H1 (cell line): Measurements from ENCODE around the gene NADSYN1. TPM values are rescaled to one million over a fixed set of nuclear protein-coding genes. Genes with fewer than 3 reads are reported as not detected.

Source experiments
- CTCF ChIA-PET: fragments of 300-600 bp; sonication (Branson Sonifier 250); formaldehyde crosslinking; loops from one replicate; lab custom pipeline; 2021; ENCODE audit not compliant: partially characterized antibody; lab: Charles Lee
- POLR2A ChIA-PET: fragments of 300-600 bp; sonication (Branson Sonifier 250); formaldehyde crosslinking; loops from one replicate; lab custom pipeline; 2021; ENCODE audit warnings: inconsistent platforms; ENCODE audit not compliant: partially characterized antibody; lab: Charles Lee
- DNase-seq, 2 experiments: peaks; one replicate each; pipeline versions ENCODE4 v3.0.0 to v3.0.0-alpha.2; 2010 to 2022; ENCODE audit warnings: low spot score in 2 of 2, low read depth in 1 of 2, mixed read lengths in 1 of 2
- FAIRE-seq: peaks from 2 replicates; lab custom pipeline; 2011; peaks lifted over from hg19 to GRCh38; lab: Jason Lieb, UNC
- H2AFZ ChIP-seq: 2 replicates; pipeline ENCODE4 v1.8.1; 2012; ENCODE audit warnings: low read length, inconsistent platforms
- H2AK5ac ChIP-seq: 2 replicates; pipeline ENCODE4 v1.6.1; 2013; ENCODE audit warnings: low read depth, low read length
- H2BK120ac ChIP-seq: replicated peaks from 2 replicates; pipeline ENCODE3; 2013; ENCODE audit warnings: low read depth, low read length, inconsistent platforms
- H2BK12ac ChIP-seq: 2 replicates; pipeline ENCODE4 v1.6.1; 2013; ENCODE audit warnings: low read depth, low read length
- H2BK15ac ChIP-seq: 2 replicates; pipeline ENCODE4 v1.6.1; 2013; ENCODE audit warnings: low read length
- H2BK20ac ChIP-seq: 2 replicates; pipeline ENCODE4 v1.6.1; 2013; ENCODE audit warnings: low read length
- H2BK5ac ChIP-seq: 2 replicates; pipeline ENCODE4 v1.6.1; 2013; ENCODE audit warnings: low read depth, low read length
- H3K14ac ChIP-seq: 2 replicates; pipeline ENCODE4 v1.6.1; 2013; ENCODE audit warnings: inconsistent platforms; ENCODE audit not compliant: insufficient read length
- H3K18ac ChIP-seq: 2 replicates; pipeline ENCODE4 v1.6.1; 2013; ENCODE audit warnings: low read length; ENCODE audit errors: extremely low read depth
- H3K23ac ChIP-seq: 2 replicates; pipeline ENCODE4 v1.6.1; 2013; ENCODE audit warnings: inconsistent platforms; ENCODE audit not compliant: insufficient read length
- H3K23me2 ChIP-seq: 2 replicates; pipeline ENCODE4 v1.6.1; 2013; ENCODE audit warnings: low read depth, low read length
- H3K27ac ChIP-seq: 2 replicates; pipeline ENCODE4 v1.6.1; 2011; ENCODE audit warnings: low read depth, low read length, inconsistent platforms
- H3K27me3 ChIP-seq, 4 experiments: replicated peaks in 1 of 4; 1 replicate in 1 of 4; 2 replicates in 3 of 4; pipeline versions ENCODE4 v1.6.1 to v1.8.1; 2011 to 2013; ENCODE audit warnings: low read length in 3 of 4, mild to moderate bottlenecking in 3 of 4, inconsistent platforms in 2 of 4, mixed read lengths in 2 of 4, moderate library complexity in 1 of 4; ENCODE audit not compliant: control insufficient read depth in 3 of 4, insufficient read depth in 3 of 4; ENCODE audit errors: extremely low read depth in 1 of 4
- H3K36me3 ChIP-seq, 4 experiments: 2 replicates each; pipeline versions ENCODE4 v1.6.1 to v1.8.1; 2011 to 2013; ENCODE audit warnings: mild to moderate bottlenecking in 4 of 4, low read length in 3 of 4, moderate library complexity in 2 of 4, control low read depth in 1 of 4, inconsistent platforms in 1 of 4; ENCODE audit not compliant: insufficient read depth in 4 of 4, control insufficient read depth in 2 of 4
- H3K4ac ChIP-seq: replicated peaks from 2 replicates; pipeline ENCODE3; 2013; ENCODE audit warnings: low read length, low read depth, mixed read lengths, inconsistent platforms; ENCODE audit not compliant: insufficient read length
- H3K4me1 ChIP-seq, 4 experiments: replicated peaks in 1 of 4; 1 replicate in 1 of 4; 2 replicates in 3 of 4; pipeline versions ENCODE4 v1.6.1 to v1.8.1; 2011 to 2013; ENCODE audit warnings: low read length in 3 of 4, inconsistent platforms in 2 of 4, mixed read lengths in 1 of 4; ENCODE audit not compliant: insufficient read depth in 4 of 4, control insufficient read depth in 3 of 4
- H3K4me2 ChIP-seq, 2 experiments: 2 replicates each; pipeline versions ENCODE4 v1.6.1 to v1.8.1; 2011 to 2013; ENCODE audit warnings: low read depth in 2 of 2, low read length in 2 of 2, control low read depth in 1 of 2, inconsistent platforms in 1 of 2, mild to moderate bottlenecking in 1 of 2; ENCODE audit not compliant: insufficient read depth in 1 of 2
- H3K4me3 ChIP-seq, 4 experiments: fragments of 200-600, 300-600 bp in 1 of 4; sonication (generic), shearing (Covaris generic), sonication (Bioruptor Twin) in 1 of 4; 2 replicates each; pipeline versions ENCODE4 v1.5.1 to v1.8.1; 2011 to 2016; ENCODE audit warnings: low read length in 4 of 4, low read depth in 3 of 4, control low read depth in 2 of 4, inconsistent platforms in 2 of 4, mild to moderate bottlenecking in 2 of 4, mixed read lengths in 1 of 4, moderate library complexity in 1 of 4; ENCODE audit not compliant: insufficient read depth in 2 of 4; ENCODE audit errors: extremely low read depth in 1 of 4
- H3K56ac ChIP-seq: replicated peaks from 2 replicates; pipeline ENCODE3; 2013; ENCODE audit warnings: low read depth, mild to moderate bottlenecking, mixed read lengths, low read length, inconsistent platforms; ENCODE audit not compliant: insufficient read length
- H3K79me1 ChIP-seq: 2 replicates; pipeline ENCODE4 v1.6.1; 2013; ENCODE audit warnings: low read depth, low read length, control low read depth
- H3K79me2 ChIP-seq, 2 experiments: 2 replicates each; pipeline versions ENCODE4 v1.6.1 to v1.8.1; 2012 to 2013; ENCODE audit warnings: low read length in 2 of 2, mild to moderate bottlenecking in 2 of 2, inconsistent platforms in 1 of 2; ENCODE audit not compliant: insufficient read depth in 2 of 2, control insufficient read depth in 1 of 2
- H3K9ac ChIP-seq, 4 experiments: replicated peaks in 1 of 4; 1 replicate in 1 of 4; 2 replicates in 3 of 4; pipeline versions ENCODE4 v1.6.1 to v1.8.1; 2011 to 2013; ENCODE audit warnings: low read depth in 3 of 4, low read length in 3 of 4, control low read depth in 2 of 4, mild to moderate bottlenecking in 2 of 4, moderate library complexity in 2 of 4, inconsistent platforms in 1 of 4; ENCODE audit errors: extremely low read depth in 1 of 4
- H3K9me3 ChIP-seq, 2 experiments: 2 replicates each; pipeline versions ENCODE4 v1.6.1 to v1.8.1; 2012 to 2013; ENCODE audit warnings: mild to moderate bottlenecking in 2 of 2, moderate library complexity in 2 of 2, control low read depth in 1 of 2, inconsistent platforms in 1 of 2, low read depth in 1 of 2, low read length in 1 of 2, mixed read lengths in 1 of 2; ENCODE audit not compliant: insufficient read depth in 2 of 2
- H4K20me1 ChIP-seq, 2 experiments: replicated peaks in 1 of 2; 2 replicates each; pipeline versions ENCODE3 to v1.8.1; 2011 to 2013; ENCODE audit warnings: inconsistent platforms in 2 of 2, low read length in 2 of 2, mild to moderate bottlenecking in 1 of 2; ENCODE audit not compliant: insufficient read depth in 2 of 2, control insufficient read depth in 1 of 2
- H4K5ac ChIP-seq: 2 replicates; pipeline ENCODE4 v1.6.1; 2013; ENCODE audit warnings: low read length, low read depth, mixed read lengths, inconsistent platforms; ENCODE audit not compliant: insufficient read length
- H4K8ac ChIP-seq: 2 replicates; pipeline ENCODE4 v1.8.0; 2013; ENCODE audit warnings: mild to moderate bottlenecking, moderate library complexity, low read length, inconsistent platforms; ENCODE audit not compliant: insufficient read depth; ENCODE audit errors: extremely low read depth
- H4K91ac ChIP-seq: replicated peaks from 2 replicates; pipeline ENCODE3; 2013; ENCODE audit warnings: low read length, mixed read lengths, inconsistent platforms; ENCODE audit not compliant: insufficient read length
- ATF2 ChIP-seq: IDR thresholded peaks from 2 replicates; pipeline ENCODE4 v1.6.1; 2012; ENCODE audit warnings: low read length, inconsistent platforms
- ATF3 ChIP-seq: IDR thresholded peaks from 2 replicates; pipeline ENCODE4 v1.6.1; 2011; ENCODE audit warnings: low read depth, mild to moderate bottlenecking, low read length; ENCODE audit not compliant: insufficient read depth
- CBX8 ChIP-seq: fragments of 300-800, 300-1000 bp; sonication (generic); IDR thresholded peaks from 2 replicates; pipeline ENCODE4 v1.7.1; 2016; ENCODE audit warnings: low read depth, low read length, borderline replicate concordance
- CHD1 ChIP-seq: IDR thresholded peaks from 2 replicates; pipeline ENCODE4 v1.6.1; 2012; ENCODE audit warnings: low read depth, low read length, improper control_type of control experiment
- FOSL1 ChIP-seq: IDR thresholded peaks from 2 replicates; pipeline ENCODE4 v1.6.1; 2011; ENCODE audit warnings: mild to moderate bottlenecking, low read depth, low read length, moderate library complexity; ENCODE audit not compliant: insufficient read depth
- KDM1A ChIP-seq: fragments of 200-600, 300-600 bp; sonication (generic); IDR thresholded peaks from 2 replicates; pipeline ENCODE4 v1.7.1; 2016; ENCODE audit warnings: mild to moderate bottlenecking, low read length, borderline replicate concordance
- NANOG ChIP-seq: IDR thresholded peaks from 2 replicates; pipeline ENCODE4 v1.6.1; 2011; ENCODE audit warnings: low read length, low read depth, mild to moderate bottlenecking, inconsistent platforms; ENCODE audit not compliant: insufficient read depth, poor library complexity, severe bottlenecking
- PHF8 ChIP-seq: fragments of 200-600 bp; sonication (generic); conservative IDR thresholded peaks from 2 replicates; pipeline ENCODE4 v1.7.1; 2012; ENCODE audit warnings: low read depth, mild to moderate bottlenecking, inconsistent platforms, low read length, moderate library complexity
- RAD21 ChIP-seq, 2 experiments: IDR thresholded peaks in 1 of 2; conservative IDR thresholded peaks in 1 of 2; 2 replicates each; pipeline ENCODE4 v1.6.1; 2011; ENCODE audit warnings: low read depth in 2 of 2, low read length in 2 of 2, improper control_type of control experiment in 1 of 2, inconsistent platforms in 1 of 2, mild to moderate bottlenecking in 1 of 2, moderate library complexity in 1 of 2
- SIRT6 ChIP-seq: IDR thresholded peaks from one replicate; pipeline ENCODE4 v1.7.1; 2012; ENCODE audit warnings: low read length, inconsistent platforms
- SP4 ChIP-seq: IDR thresholded peaks from 2 replicates; pipeline ENCODE4 v1.6.1; 2012; ENCODE audit warnings: low read length, inconsistent platforms
- WGBS, 2 experiments: shearing (Covaris generic) in 1 of 2; methylation state at CpG; one replicate each; pipeline versions ENCODE4 v1.1.6 to v1.1.7; 2013 to 2015; ENCODE audit warnings: low lambda C conversion rate in 2 of 2, mixed read lengths in 2 of 2, inconsistent platforms in 1 of 2, low coverage in 1 of 2, missing lambda C conversion rate in 1 of 2; ENCODE audit not compliant: insufficient replicate concordance in 2 of 2, insufficient coverage in 1 of 2, insufficient read length in 1 of 2; ENCODE audit errors: extremely low coverage in 1 of 2, missing lambda C conversion rate in 1 of 2; 5-methylcytosine and 5-hydroxymethylcytosine counted together
- polyA plus RNA-seq, 7 experiments: library from polyadenylated mRNA; depleted of rRNA in 3 of 7; stranded (reverse) in 5 of 7; unstranded in 2 of 7; fragments of >200 nt in 5 of 7; fragments of 200-250 nt in 2 of 7; gene quantifications; 1 replicate in 5 of 7; 2 replicates in 1 of 7; 4 replicates in 1 of 7; pipeline versions ENCODE4 v1.2.1 to v1.2.3, GENCODE V29; 2011 to 2013; ENCODE audit warnings: missing spikeins in 2 of 7, mixed read lengths in 2 of 7
- total RNA-seq: library from RNA; stranded (reverse); fragmentation: NEBNext Ultra II Directional; extraction: Animal tissue kit (Norgen Biotek cat#: 25700); gene quantifications from 2 replicates; pipeline ENCODE4 v1.2.1, GENCODE V29; 2021

Gene NADSYN1
- total and polyA plus RNA-seq, 2 of the 8 experiments (the other 6 are each of a cell fraction or from before 2014, with no cell fraction given) = 38.3 to 38.6 TPM

- Histone ChIP-seq H2BK15ac (no peak overlapping the region), H3K23ac (no peak overlapping the region), H4K5ac (no peak overlapping the region), H3K4ac (no peak overlapping the region), H2BK5ac (no peak overlapping the region), H3K23me2 (no peaks in the 10 kb centered on the region), H3K4me1 (no peaks in the 10 kb centered on the region), H3K79me1 (no peaks in the 10 kb centered on the region), H4K91ac (no peak overlapping the region), H2BK20ac (no peak overlapping the region), H3K27me3 (no peaks in the 10 kb centered on the region), H4K8ac (no peak overlapping the region), H4K20me1 (peaks cover 12 to 29% of the 10 kb centered on the region in 2 experiments), H2BK12ac (no peak overlapping the region), H2BK120ac (no peak overlapping the region), H3K4me2 (no peak overlapping the region), H3K18ac (no peak overlapping the region), H2AFZ (no peak overlapping the region), H3K56ac (no peak overlapping the region), H2AK5ac (no peak overlapping the region), H3K27ac (no peak overlapping the region), H3K9ac (no peak overlapping the region), H3K9me3 (no peaks in the 10 kb centered on the region), H3K14ac (no peak overlapping the region), H3K4me3 (no peak overlapping the region), H3K36me3 (peaks cover 18 to 46% (median 37%) of the 10 kb centered on the region in 4 experiments), H3K79me2 (no peaks in the 10 kb centered on the region)
- 89% methylated on average over 18 of the region's 18 CpGs; no CpG with 5 or more reads in 1 of the 2 experiments for WGBS, 2 experiments
- ChIA-PET POLR2A (interaction anchor here (1.8 kb wide), 1 partner anchor 14 kb away, joined by 5 read pairs; the partner anchor contains the start of gene DHCR7), CTCF (no interaction called here)
- no peak for DNase-seq
- FAIRE-seq = no peak
- TF ChIP-seq RAD21 (IDR thresholded peaks at IDR 0.05 in 1 of 2, conservative IDR thresholded peaks at IDR 0.05 in 1 of 2; ENCODE audit: low read depth in 2 of 2, low read length in 2 of 2) (no peak), SIRT6 (no peak), CHD1 (no peak), NANOG (no peak), KDM1A (no peak), ATF2 (no peak), CBX8 (no peak), ATF3 (no peak), FOSL1 (no peak), PHF8 (no peak), SP4 (no peak)
Measured at GRCh38 chr11:71434576-71435130, 18.4 kb upstream of the NADSYN1 start.
